KBM-7 (cell line): ENCODE results near the gene YWHAG.
"Not testable (repeated sequence)": the region's sequence is repeated elsewhere in the genome, so short reads cannot be mapped to it uniquely, and the experiment has no call there.

Experiments used
- DNase-seq: peaks from one replicate; pipeline ENCODE4 v3.0.0-alpha.2; 2015
- in situ Hi-C: fragments of 300-500 bp; cut with MboI; formaldehyde crosslinking; loops from 2 replicates; pipeline ENCODE4 v1.14.3; 2020; ENCODE audit warnings: low sequenced_read_pairs, low pct_unique_long_range_greater_than_20kb, mixed read lengths

YWHAG gene

GRCh38 chr7:76309341-76310101, 49.3 kb downstream of the YWHAG start:
- DNase-seq, in situ Hi-C loops: not testable (repeated sequence)

- in situ Hi-C loops = not testable (repeated sequence)
Measured at GRCh38 chr7:76308874-76309273, 49.9 kb downstream of the YWHAG start.

GRCh38 chr7:76304888-76305375, 53.9 kb downstream of the YWHAG start:
- in situ Hi-C loops = no loop called here
- DNase-seq = no peak

More at GRCh38 chr7:76308874-76309273, 49.9 kb downstream of the YWHAG start:
- not testable (repeated sequence) for DNase-seq

- peak; percentile 98 for DNase-seq
- in situ Hi-C loops = no loop called here
Measured at GRCh38 chr7:76303202-76304147, 55.3 kb downstream of the YWHAG start.

GRCh38 chr7:76302347-76303201, 56.2 kb downstream of the YWHAG start, which contains the start of gene HSPB1:
Gene HSPB1 (plus strand): TSS chr7:76302673. CDS start chr7:76302713, 40 bp downstream.
- DNase-seq = peak; percentile 94
- in situ Hi-C loops = no loop called here

- in situ Hi-C loops = no loop called here
- DNase-seq = no peak
Measured at GRCh38 chr7:76301000-76301399, 57.8 kb downstream of the YWHAG start.

GRCh38 chr7:76300166-76300731, 58.5 kb downstream of the YWHAG start:
- in situ Hi-C loops = no loop called here
- no peak for DNase-seq

- in situ Hi-C loops = no loop called here
- no peak for DNase-seq
Measured at GRCh38 chr7:76296743-76297740, 61.7 kb downstream of the YWHAG start.

- in situ Hi-C loops = no loop called here
- DNase-seq = peak; percentile 46
Measured at GRCh38 chr7:76294344-76295024, 64.3 kb downstream of the YWHAG start.

GRCh38 chr7:76293407-76293901, 65.3 kb downstream of the YWHAG start:
- DNase-seq = no peak

GRCh38 chr7:76292911-76293310, 65.9 kb downstream of the YWHAG start:
- DNase-seq, in situ Hi-C loops: not testable (repeated sequence)

More at GRCh38 chr7:76293407-76293901, 65.3 kb downstream of the YWHAG start:
- in situ Hi-C loops = no loop called here

GRCh38 chr7:76292213-76292573, 66.6 kb downstream of the YWHAG start:
- in situ Hi-C loops = no loop called here
- DNase-seq = peak; percentile 86

- DNase-seq = peak; percentile 99
- in situ Hi-C loops = no loop called here
Measured at GRCh38 chr7:76291351-76292212, 67.2 kb downstream of the YWHAG start.

GRCh38 chr7:76290847-76291350, 67.9 kb downstream of the YWHAG start:
- DNase-seq, in situ Hi-C loops: not testable (repeated sequence)

GRCh38 chr7:76286842-76287403, 71.9 kb downstream of the YWHAG start:
- in situ Hi-C loops = no loop called here
- no peak for DNase-seq
